ENCODE results near the gene CNTFR. TPM values are rescaled to one million over a fixed set of nuclear protein-coding genes. Genes with fewer than 3 reads are reported as not detected.

CNTFR gene
- total RNA-seq, 1 donor from 2014 or later = 7.4 TPM

GRCh38 chr9:34568774-34569173 lies 20.8 kb downstream of the CNTFR start:
- Histone ChIP-seq H3K9me3 (ENCODE audit: insufficient read depth, low read depth, low read length) (no peaks in the 10 kb centered on the region), H3K4me3 (ENCODE audit: insufficient read depth, low read depth, low read length) (no peak overlapping the region), H3K4me1 (ENCODE audit: insufficient read depth, low read length) (no peaks in the 10 kb centered on the region), H3K36me3 (ENCODE audit: insufficient read depth, low read length) (no peaks in the 10 kb centered on the region), H4K20me1 (ENCODE audit: insufficient read depth, low read length) (no peaks in the 10 kb centered on the region), H3K79me2 (ENCODE audit: insufficient read depth, low read length) (no peaks in the 10 kb centered on the region), H2AFZ (ENCODE audit: low read depth, low read length) (no peak overlapping the region), H3K27me3 (ENCODE audit: insufficient read depth, low read length) (peaks cover 32% of the 10 kb centered on the region), H3K4me2 (ENCODE audit: low read length) (no peak overlapping the region), H3K27ac (ENCODE audit: low read depth, low read length) (no peak overlapping the region), H3K9ac (ENCODE audit: low read length) (no peak overlapping the region)
- TF ChIP-seq EZH2 (IDR thresholded peaks at IDR 0.05; ENCODE audit: insufficient read depth, low read length) = no peak
- TF ChIP-seq, protein P1, sequence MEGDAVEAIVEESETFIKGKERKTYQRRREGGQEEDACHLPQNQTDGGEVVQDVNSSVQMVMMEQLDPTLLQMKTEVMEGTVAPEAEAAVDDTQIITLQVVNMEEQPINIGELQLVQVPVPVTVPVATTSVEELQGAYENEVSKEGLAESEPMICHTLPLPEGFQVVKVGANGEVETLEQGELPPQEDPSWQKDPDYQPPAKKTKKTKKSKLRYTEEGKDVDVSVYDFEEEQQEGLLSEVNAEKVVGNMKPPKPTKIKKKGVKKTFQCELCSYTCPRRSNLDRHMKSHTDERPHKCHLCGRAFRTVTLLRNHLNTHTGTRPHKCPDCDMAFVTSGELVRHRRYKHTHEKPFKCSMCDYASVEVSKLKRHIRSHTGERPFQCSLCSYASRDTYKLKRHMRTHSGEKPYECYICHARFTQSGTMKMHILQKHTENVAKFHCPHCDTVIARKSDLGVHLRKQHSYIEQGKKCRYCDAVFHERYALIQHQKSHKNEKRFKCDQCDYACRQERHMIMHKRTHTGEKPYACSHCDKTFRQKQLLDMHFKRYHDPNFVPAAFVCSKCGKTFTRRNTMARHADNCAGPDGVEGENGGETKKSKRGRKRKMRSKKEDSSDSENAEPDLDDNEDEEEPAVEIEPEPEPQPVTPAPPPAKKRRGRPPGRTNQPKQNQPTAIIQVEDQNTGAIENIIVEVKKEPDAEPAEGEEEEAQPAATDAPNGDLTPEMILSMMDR (IDR thresholded peaks at IDR 0.05; ENCODE audit: insufficient read depth, low read depth, low read length) = no peak
- H3K36me3 Mint-ChIP-seq (ENCODE audit: low read depth, unreplicated experiment) = peaks cover 17% of the 10 kb centered on the region
- peaks cover 53% of the 10 kb centered on the region for H3K27me3 Mint-ChIP-seq (ENCODE audit: low read depth, unreplicated experiment)
- no peak overlapping the region for H3K4me3 Mint-ChIP-seq (ENCODE audit: unreplicated experiment)
- no peak for DNase-seq (ENCODE audit: low read depth)
- peaks cover 4% of the 10 kb centered on the region for H3K9me3 Mint-ChIP-seq (ENCODE audit: unreplicated experiment)
- H3K4me1 Mint-ChIP-seq (ENCODE audit: low read depth, unreplicated experiment) = peaks cover 18% of the 10 kb centered on the region
- FAIRE-seq = no peak
- no peak overlapping the region for H3K27ac Mint-ChIP-seq (ENCODE audit: unreplicated experiment)

- Histone ChIP-seq H2AFZ (ENCODE audit: low read depth, low read length) (no peak overlapping the region), H3K27ac (ENCODE audit: low read depth, low read length) (no peak overlapping the region), H3K9me3 (ENCODE audit: insufficient read depth, low read depth, low read length) (no peaks in the 10 kb centered on the region), H4K20me1 (ENCODE audit: insufficient read depth, low read length) (no peaks in the 10 kb centered on the region), H3K4me1 (ENCODE audit: insufficient read depth, low read length) (no peaks in the 10 kb centered on the region), H3K9ac (ENCODE audit: low read length) (no peak overlapping the region), H3K4me2 (ENCODE audit: low read length) (no peak overlapping the region), H3K27me3 (ENCODE audit: insufficient read depth, low read length) (peaks cover 32% of the 10 kb centered on the region), H3K79me2 (ENCODE audit: insufficient read depth, low read length) (no peaks in the 10 kb centered on the region), H3K36me3 (ENCODE audit: insufficient read depth, low read length) (no peaks in the 10 kb centered on the region), H3K4me3 (ENCODE audit: insufficient read depth, low read depth, low read length) (no peak overlapping the region)
- TF ChIP-seq EZH2 (IDR thresholded peaks at IDR 0.05; ENCODE audit: insufficient read depth, low read length) = no peak
- TF ChIP-seq, protein P1 (IDR thresholded peaks at IDR 0.05; ENCODE audit: insufficient read depth, low read depth, low read length) = no peak
- H3K36me3 Mint-ChIP-seq (ENCODE audit: low read depth, unreplicated experiment) = peaks cover 23% of the 10 kb centered on the region
- FAIRE-seq = no peak
- no peak overlapping the region for H3K27ac Mint-ChIP-seq (ENCODE audit: unreplicated experiment)
- DNase-seq (ENCODE audit: low read depth) = no peak
- H3K4me1 Mint-ChIP-seq (ENCODE audit: low read depth, unreplicated experiment) = peaks cover 13% of the 10 kb centered on the region
- no peak overlapping the region for H3K4me3 Mint-ChIP-seq (ENCODE audit: unreplicated experiment)
- H3K9me3 Mint-ChIP-seq (ENCODE audit: unreplicated experiment) = peaks cover 4% of the 10 kb centered on the region
- H3K27me3 Mint-ChIP-seq (ENCODE audit: low read depth, unreplicated experiment) = peaks cover 58% of the 10 kb centered on the region
These were observed 21.4 kb downstream of the CNTFR start for GRCh38 chr9:34568133-34568532.

- Histone ChIP-seq H3K4me2 (ENCODE audit: low read length) (no peak overlapping the region), H3K36me3 (ENCODE audit: insufficient read depth, low read length) (no peaks in the 10 kb centered on the region), H4K20me1 (ENCODE audit: insufficient read depth, low read length) (no peaks in the 10 kb centered on the region), H3K27ac (ENCODE audit: low read depth, low read length) (no peak overlapping the region), H2AFZ (ENCODE audit: low read depth, low read length) (no peak overlapping the region), H3K4me3 (ENCODE audit: insufficient read depth, low read depth, low read length) (no peak overlapping the region), H3K9me3 (ENCODE audit: insufficient read depth, low read depth, low read length) (no peaks in the 10 kb centered on the region), H3K79me2 (ENCODE audit: insufficient read depth, low read length) (no peaks in the 10 kb centered on the region), H3K4me1 (ENCODE audit: insufficient read depth, low read length) (no peaks in the 10 kb centered on the region), H3K27me3 (ENCODE audit: insufficient read depth, low read length) (peaks cover 28% of the 10 kb centered on the region), H3K9ac (ENCODE audit: low read length) (no peak overlapping the region)
- FAIRE-seq = no peak
- Mint-ChIP-seq H3K27ac (ENCODE audit: unreplicated experiment) (no peak overlapping the region), H3K9me3 (ENCODE audit: unreplicated experiment) (peaks cover 8% of the 10 kb centered on the region), H3K36me3 (ENCODE audit: low read depth, unreplicated experiment) (peaks cover 31% of the 10 kb centered on the region), H3K27me3 (ENCODE audit: low read depth, unreplicated experiment) (peaks cover 55% of the 10 kb centered on the region), H3K4me3 (ENCODE audit: unreplicated experiment) (no peak overlapping the region), H3K4me1 (ENCODE audit: low read depth, unreplicated experiment) (peaks cover 13% of the 10 kb centered on the region)
- TF ChIP-seq EZH2 (IDR thresholded peaks at IDR 0.05; ENCODE audit: insufficient read depth, low read length) = peak; percentile 13
- TF ChIP-seq, protein P1 (IDR thresholded peaks at IDR 0.05; ENCODE audit: insufficient read depth, low read depth, low read length) = no peak
- no peak for DNase-seq (ENCODE audit: low read depth)
These were observed 22.6 kb downstream of the CNTFR start for GRCh38 chr9:34566972-34567371.

All from astrocyte (in vitro differentiated cells and primary cell).